ENCODE measurements around the gene TNFAIP6. TPM values are rescaled to one million over a fixed set of nuclear protein-coding genes. Genes with fewer than 3 reads are reported as not detected.

TNFAIP6 gene
- total and polyA plus RNA-seq, 2 donors (not counting 1 experiment from before 2014, with no cell fraction given): not detected

- peak overlapping the region in 1 of 5 experiments; percentile 44 for H3K4me3 ChIP-seq (ENCODE audit: control extremely low read depth in 1 of 5, extremely low read depth in 1 of 5, insufficient read depth in 1 of 5, low read depth in 2 of 5, low read length in 4 of 5)
- H3K9ac ChIP-seq (ENCODE audit: low read length): no peak overlapping the region
- no peak overlapping the region for H2AFZ ChIP-seq (ENCODE audit: insufficient read depth, low read depth, low read length, poor library complexity, severe bottlenecking)
- CTCF ChIA-PET: no interaction called here
- ATAC-seq (ENCODE audit: low read depth) (no peak), DNase-seq (no peak)
- Mint-ChIP-seq H3K27me3 (peaks cover 4% of the 10 kb centered on the region), H3K4me1 (no peaks in the 10 kb centered on the region), H3K9me3 (ENCODE audit: insufficient read depth) (no peaks in the 10 kb centered on the region), H3K27ac (no peak overlapping the region), H3K4me3 (no peak overlapping the region)
- H3K9me3 ChIP-seq (ENCODE audit: control extremely low read depth in 1 of 3, control insufficient read depth in 2 of 3, insufficient read depth in 1 of 3, low read length in 2 of 3): no peaks in the 10 kb centered on the region
- no peaks in the 10 kb centered on the region for H3K4me1 ChIP-seq (ENCODE audit: control insufficient read depth in 2 of 2, insufficient read depth in 2 of 2, low read length in 2 of 2)
- no CpG with 5 or more reads among the region's 4 CpGs for WGBS (ENCODE audit: insufficient coverage)
- H4K20me1 ChIP-seq (ENCODE audit: control insufficient read depth, insufficient read depth, low read length, poor library complexity, severe bottlenecking): no peaks in the 10 kb centered on the region
- no peak overlapping the region for H3K4me2 ChIP-seq (replicated peaks; ENCODE audit: low read depth, low read length, poor library complexity, severe bottlenecking)
- H3K36me3 ChIP-seq (replicated peaks in 1 of 2; ENCODE audit: control extremely low read depth in 1 of 2, control insufficient read depth in 1 of 2, extremely low read depth in 1 of 2, insufficient read depth in 2 of 2, low read length in 1 of 2): no peaks in the 10 kb centered on the region
- H3K27ac ChIP-seq (ENCODE audit: low read length in 2 of 2): no peak overlapping the region
- TF ChIP-seq CTCF (IDR thresholded peaks at IDR 0.05): no peak
- no peak for TF ChIP-seq EZH2 (IDR thresholded peaks at IDR 0.05; ENCODE audit: borderline replicate concordance, insufficient read depth, low read depth, low read length, poor library complexity, severe bottlenecking)
- no peaks in the 10 kb centered on the region for H3K79me2 ChIP-seq (ENCODE audit: control insufficient read depth, insufficient read depth, low read length)
- intact Hi-C loops (cut with micrococcal nuclease): no loop called here
- POLR2A ChIA-PET: no interaction called here
- no peaks in the 10 kb centered on the region for H3K27me3 ChIP-seq (replicated peaks in 1 of 4; ENCODE audit: control extremely low read depth in 1 of 4, control insufficient read depth in 3 of 4, insufficient read depth in 4 of 4, low read length in 3 of 4)
Measured at GRCh38 chr2:151358166-151358970, 976 bp downstream of the TNFAIP6 start.

- CTCF ChIA-PET: no interaction called here
- H3K9me3 Mint-ChIP-seq (ENCODE audit: insufficient read depth): no peaks in the 10 kb centered on the region
- no peaks in the 10 kb centered on the region for H3K9me3 ChIP-seq (ENCODE audit: control extremely low read depth in 1 of 3, control insufficient read depth in 2 of 3, insufficient read depth in 1 of 3, low read length in 2 of 3)
- H3K27me3 Mint-ChIP-seq: peaks cover 4% of the 10 kb centered on the region
- ATAC-seq (ENCODE audit: low read depth) (no peak), DNase-seq (no peak)
- no peaks in the 10 kb centered on the region for H3K79me2 ChIP-seq (ENCODE audit: control insufficient read depth, insufficient read depth, low read length)
- no peaks in the 10 kb centered on the region for H4K20me1 ChIP-seq (ENCODE audit: control insufficient read depth, insufficient read depth, low read length, poor library complexity, severe bottlenecking)
- no peak overlapping the region for H2AFZ ChIP-seq (ENCODE audit: insufficient read depth, low read depth, low read length, poor library complexity, severe bottlenecking)
- no peaks in the 10 kb centered on the region for H3K27me3 ChIP-seq (replicated peaks in 1 of 4; ENCODE audit: control extremely low read depth in 1 of 4, control insufficient read depth in 3 of 4, insufficient read depth in 4 of 4, low read length in 3 of 4)
- H3K27ac ChIP-seq (ENCODE audit: low read length in 2 of 2): no peak overlapping the region
- H3K4me1 ChIP-seq (ENCODE audit: control insufficient read depth in 2 of 2, insufficient read depth in 2 of 2, low read length in 2 of 2): no peaks in the 10 kb centered on the region
- H3K36me3 ChIP-seq (replicated peaks in 1 of 2; ENCODE audit: control extremely low read depth in 1 of 2, control insufficient read depth in 1 of 2, extremely low read depth in 1 of 2, insufficient read depth in 2 of 2, low read length in 1 of 2): no peaks in the 10 kb centered on the region
- intact Hi-C loops (cut with micrococcal nuclease): no loop called here
- H3K27ac Mint-ChIP-seq: no peak overlapping the region
- TF ChIP-seq CTCF (IDR thresholded peaks at IDR 0.05): no peak
- TF ChIP-seq EZH2 (IDR thresholded peaks at IDR 0.05; ENCODE audit: borderline replicate concordance, insufficient read depth, low read depth, low read length, poor library complexity, severe bottlenecking): no peak
- peaks cover 1% of the 10 kb centered on the region for H3K4me1 Mint-ChIP-seq
- H3K4me2 ChIP-seq (replicated peaks; ENCODE audit: low read depth, low read length, poor library complexity, severe bottlenecking): no peak overlapping the region
- POLR2A ChIA-PET: no interaction called here
- WGBS (ENCODE audit: insufficient coverage): 90% methylated on average over 2 of the region's 4 CpGs
- H3K9ac ChIP-seq (ENCODE audit: low read length): no peak overlapping the region
- no peak overlapping the region for H3K4me3 Mint-ChIP-seq
- no peak overlapping the region for H3K4me3 ChIP-seq (ENCODE audit: control extremely low read depth in 1 of 5, extremely low read depth in 1 of 5, insufficient read depth in 1 of 5, low read depth in 2 of 5, low read length in 4 of 5)
Measured at GRCh38 chr2:151359768-151360461, 2.5 kb downstream of the TNFAIP6 start.

Measured in B cell (primary cell).